Ectodermal cell (in vitro differentiated cells): ENCODE measurements around the gene CHCHD10.

Source experiments
- H3K27ac ChIP-seq: 2 replicates; pipeline ENCODE4 v1.7.0; 2013; ENCODE audit warnings: mild to moderate bottlenecking, low read depth, low read length; ENCODE audit not compliant: insufficient read depth, poor library complexity, severe bottlenecking
- H3K27me3 ChIP-seq: 2 replicates; pipeline ENCODE4 v1.7.0; 2013; ENCODE audit warnings: mild to moderate bottlenecking, low read length; ENCODE audit not compliant: insufficient read depth, control insufficient read depth, poor library complexity, severe bottlenecking
- H3K36me3 ChIP-seq: one replicate; pipeline ENCODE4 v1.7.0; 2013; ENCODE audit warnings: low read length; ENCODE audit not compliant: control insufficient read depth, insufficient read depth
- H3K4me1 ChIP-seq: one replicate; pipeline ENCODE4 v1.7.0; 2013; ENCODE audit warnings: low read length; ENCODE audit not compliant: control insufficient read depth, insufficient read depth
- H3K4me3 ChIP-seq: 2 replicates; pipeline ENCODE4 v1.7.0; 2013; ENCODE audit warnings: low read depth, low read length, control low read depth; ENCODE audit not compliant: insufficient read depth
- H3K9me3 ChIP-seq: 2 replicates; pipeline ENCODE4 v1.7.0; 2013; ENCODE audit warnings: mild to moderate bottlenecking, low read length, moderate library complexity; ENCODE audit not compliant: control insufficient read depth
- WGBS, 2 experiments: methylation state at CpG; one replicate each; pipeline ENCODE4 v1.1.7; 2013; ENCODE audit warnings: missing lambda C conversion rate in 2 of 2; 5-methylcytosine and 5-hydroxymethylcytosine counted together

The CHCHD10 gene

GRCh38 chr22:23722724-23723123 lies 45.0 kb downstream of the CHCHD10 start:
- Histone ChIP-seq H3K4me1 (no peaks in the 10 kb centered on the region), H3K36me3 (no peaks in the 10 kb centered on the region), H3K27me3 (no peaks in the 10 kb centered on the region), H3K27ac (no peak overlapping the region), H3K9me3 (no peaks in the 10 kb centered on the region), H3K4me3 (no peak overlapping the region)
- WGBS, 2 experiments = 95 to 96% methylated on average over 2 of the region's 2 CpGs

- no peaks in the 10 kb centered on the region for H3K9me3 ChIP-seq
- H3K27me3 ChIP-seq = no peaks in the 10 kb centered on the region
- WGBS, 2 experiments = 87 to 94% methylated on average over 4 of the region's 4 CpGs
- no peaks in the 10 kb centered on the region for H3K4me1 ChIP-seq
- no peak overlapping the region for H3K27ac ChIP-seq
- no peaks in the 10 kb centered on the region for H3K36me3 ChIP-seq
- H3K4me3 ChIP-seq = no peak overlapping the region
Observed at GRCh38 chr22:23722160-23722559, 45.6 kb downstream of the CHCHD10 start.

GRCh38 chr22:23720855-23721254 lies 46.9 kb downstream of the CHCHD10 start:
- Histone ChIP-seq H3K4me3 (no peak overlapping the region), H3K27me3 (no peaks in the 10 kb centered on the region), H3K36me3 (no peaks in the 10 kb centered on the region), H3K9me3 (no peaks in the 10 kb centered on the region), H3K4me1 (no peaks in the 10 kb centered on the region), H3K27ac (no peak overlapping the region)
- WGBS, 2 experiments = 90 to 97% methylated on average over 6 of the region's 6 CpGs

GRCh38 chr22:23718371-23719165 lies 49.2 kb downstream of the CHCHD10 start:
- Histone ChIP-seq H3K9me3 (no peaks in the 10 kb centered on the region), H3K27ac (no peak overlapping the region), H3K27me3 (no peaks in the 10 kb centered on the region), H3K4me1 (no peaks in the 10 kb centered on the region), H3K36me3 (no peaks in the 10 kb centered on the region), H3K4me3 (no peak overlapping the region)
- WGBS, 2 experiments = 94 to 97% methylated on average over 17 of the region's 17 CpGs

GRCh38 chr22:23716811-23717801 lies 50.7 kb downstream of the CHCHD10 start:
- H3K4me3 ChIP-seq = peak overlapping the region; percentile 82
- H3K4me1 ChIP-seq = no peaks in the 10 kb centered on the region
- H3K27ac ChIP-seq = no peak overlapping the region
- H3K36me3 ChIP-seq = no peaks in the 10 kb centered on the region
- no peaks in the 10 kb centered on the region for H3K27me3 ChIP-seq
- H3K9me3 ChIP-seq = no peaks in the 10 kb centered on the region
- 5% methylated on average over 84 of the region's 84 CpGs for WGBS, 2 experiments
